Endometrium (tissue), 2 donors: ENCODE data around the gene CLMN.
"Not testable (repeated sequence)": the region's sequence is repeated elsewhere in the genome, so short reads cannot be mapped to it uniquely, and the experiment has no call there.

Experiments used
- FAIRE-seq: peaks from 2 replicates; lab custom pipeline; 2012; peaks lifted over from hg19 to GRCh38; lab: Jason Lieb, UNC
- donor health status: control.
- donor health status: control.

Gene CLMN

GRCh38 chr14:95285566-95285965 lies 34.1 kb downstream of the CLMN start:
- FAIRE-seq = no peak

GRCh38 chr14:95283802-95284201 lies 35.9 kb downstream of the CLMN start:
- not testable (repeated sequence) for FAIRE-seq

- not testable (repeated sequence) for FAIRE-seq
Measured at GRCh38 chr14:95282986-95283380, 36.7 kb downstream of the CLMN start.

- no peak for FAIRE-seq
Measured at GRCh38 chr14:95282354-95282985, 37.2 kb downstream of the CLMN start.

- FAIRE-seq = no peak
Measured at GRCh38 chr14:95281560-95282176, 38.0 kb downstream of the CLMN start.

GRCh38 chr14:95275494-95275893 lies 44.2 kb downstream of the CLMN start:
- FAIRE-seq = no peak

GRCh38 chr14:95274874-95275273 lies 44.8 kb downstream of the CLMN start:
- FAIRE-seq = no peak

- FAIRE-seq = no peak
Measured at GRCh38 chr14:95274279-95274678, 45.4 kb downstream of the CLMN start.

GRCh38 chr14:95273001-95273978 lies 46.4 kb downstream of the CLMN start:
- FAIRE-seq = no peak

- no peak for FAIRE-seq
Measured at GRCh38 chr14:95272057-95272456, 47.7 kb downstream of the CLMN start.

GRCh38 chr14:95270203-95270602 lies 49.5 kb downstream of the CLMN start:
- FAIRE-seq = no peak

- no peak for FAIRE-seq
Measured at GRCh38 chr14:95269493-95269892, 50.2 kb downstream of the CLMN start.

GRCh38 chr14:95268350-95268749 lies 51.4 kb downstream of the CLMN start:
- FAIRE-seq = no peak

- no peak for FAIRE-seq
Measured at GRCh38 chr14:95267306-95267705, 52.4 kb downstream of the CLMN start.

- no peak for FAIRE-seq
Measured at GRCh38 chr14:95265106-95266094, 54.3 kb downstream of the CLMN start.

GRCh38 chr14:95264271-95264973 lies 55.3 kb downstream of the CLMN start:
- FAIRE-seq = no peak

GRCh38 chr14:95263527-95264231 lies 56.0 kb downstream of the CLMN start:
- no peak for FAIRE-seq

GRCh38 chr14:95262511-95262891 lies 57.2 kb downstream of the CLMN start:
- FAIRE-seq = no peak

GRCh38 chr14:95261616-95262510 lies 57.8 kb downstream of the CLMN start:
- no peak for FAIRE-seq
